NB4 (cell line): Measurements from ENCODE around the gene UBA3.

Experiments used
- DNase-seq: peaks from one replicate; pipeline ENCODE4 v3.0.0; 2010; ENCODE audit warnings: low read depth
- H3K4me3 ChIP-seq: one replicate; pipeline ENCODE4 v1.5.1; 2011; ENCODE audit warnings: mild to moderate bottlenecking, low read depth, low read length, moderate library complexity
- CTCF ChIP-seq: IDR thresholded peaks from one replicate; pipeline ENCODE4 v1.5.1; 2012; ENCODE audit warnings: low read depth, low read length
- MAX ChIP-seq: IDR thresholded peaks from 2 replicates; pipeline ENCODE4 v1.6.1; 2011; ENCODE audit warnings: low read depth, low read length
- MYC ChIP-seq: IDR thresholded peaks from 2 replicates; pipeline ENCODE4 v1.6.1; 2011; ENCODE audit warnings: low read depth, low read length
- POLR2A ChIP-seq: IDR thresholded peaks from 2 replicates; pipeline ENCODE4 v1.6.1; 2011; ENCODE audit warnings: mild to moderate bottlenecking; ENCODE audit not compliant: insufficient read length; ENCODE audit errors: extremely low read depth

The UBA3 gene

GRCh38 chr3:69092030-69092516, 11.9 kb upstream of the UBA3 start:
- TF ChIP-seq CTCF, result no peak
- TF ChIP-seq MAX, result peak; percentile 14; the same call in 1 of the 2 replicates
- no peak for TF ChIP-seq MYC
- TF ChIP-seq POLR2A, result no peak
- peak; percentile 68 for DNase-seq
- H3K4me3 ChIP-seq, result peak overlapping the region; percentile 41

- peak overlapping the region; percentile 12 for H3K4me3 ChIP-seq
- no peak for DNase-seq
- TF ChIP-seq MYC (no peak), CTCF (no peak), MAX (no peak), POLR2A (no peak)
Measured at GRCh38 chr3:69091389-69092029, 11.3 kb upstream of the UBA3 start.

- DNase-seq, result no peak
- H3K4me3 ChIP-seq, result no peak overlapping the region
- TF ChIP-seq MAX, result no peak
- TF ChIP-seq POLR2A, result no peak
- no peak for TF ChIP-seq MYC
- no peak for TF ChIP-seq CTCF
Measured at GRCh38 chr3:69090021-69090420, 9.9 kb upstream of the UBA3 start.

GRCh38 chr3:69088063-69088462, 7.9 kb upstream of the UBA3 start:
- TF ChIP-seq MYC (no peak), CTCF (no peak), POLR2A (no peak), MAX (no peak)
- peak overlapping the region; percentile 19 for H3K4me3 ChIP-seq
- DNase-seq, result no peak

- DNase-seq, result no peak
- peak overlapping the region; percentile 19 for H3K4me3 ChIP-seq
- TF ChIP-seq MYC (no peak), POLR2A (no peak), MAX (no peak), CTCF (no peak)
Measured at GRCh38 chr3:69087030-69087791, 7.0 kb upstream of the UBA3 start.
